PC-9 (cell line): ENCODE results near the gene FAM168A.

Source experiments
- CTCF ChIP-seq: fragments of 200-600 bp; sonication (generic); conservative IDR thresholded peaks from 2 replicates; pipeline ENCODE4 v1.6.1; 2017; ENCODE audit warnings: mixed run types, antibody characterized with exemption, mild to moderate bottlenecking, moderate library complexity
- EZH2 ChIP-seq: fragments of 200-600 bp; sonication (generic); IDR thresholded peaks from 2 replicates; pipeline ENCODE4 v1.8.0; 2017; ENCODE audit warnings: antibody characterized with exemption, low read depth

- TF ChIP-seq CTCF (no peak), EZH2 (no peak)
These were observed 232.3 kb downstream of the FAM168A start for GRCh38 chr11:73365352-73366264.
